Measurements from ENCODE around the gene ZBED4. TPM values are rescaled to one million over a fixed set of nuclear protein-coding genes. Genes with fewer than 3 reads are reported as not detected.

Gene ZBED4
- polyA plus RNA-seq, 3 donors: 15.2 to 18.6 (median 17.2) TPM

- DNase-seq (ENCODE audit: extremely low read depth in 1 of 11, low read depth in 9 of 11, low spot score in 4 of 11): no peak
Measured at GRCh38 chr22:49824185-49824925, 29.3 kb upstream of the ZBED4 start.

- no peak for DNase-seq (ENCODE audit: extremely low read depth in 1 of 11, low read depth in 9 of 11, low spot score in 4 of 11)
Measured at GRCh38 chr22:49824936-49825335, 28.7 kb upstream of the ZBED4 start.

DNA sequence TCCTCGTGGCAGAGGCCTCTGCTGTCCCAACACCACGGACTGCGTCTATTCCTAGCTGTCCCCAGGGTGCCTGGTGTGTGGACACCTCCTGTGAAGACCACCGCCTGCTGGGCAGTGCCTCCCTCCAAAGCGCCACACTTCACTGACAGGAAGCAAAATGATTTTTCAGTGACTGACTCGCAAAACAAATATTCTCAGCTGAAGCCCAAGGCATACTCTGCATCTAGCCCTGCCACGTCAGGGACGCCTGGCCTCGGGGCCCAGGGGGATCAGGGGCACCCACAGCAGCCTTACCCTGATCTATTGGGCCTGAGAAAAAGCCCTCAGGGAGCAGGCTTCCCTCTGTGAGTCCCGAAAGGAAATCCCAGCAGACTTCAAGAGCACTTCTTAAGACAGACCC lies 28.2 kb upstream of the ZBED4 start:
- no peak for DNase-seq (ENCODE audit: extremely low read depth in 1 of 11, low read depth in 9 of 11, low spot score in 4 of 11)

DNA sequence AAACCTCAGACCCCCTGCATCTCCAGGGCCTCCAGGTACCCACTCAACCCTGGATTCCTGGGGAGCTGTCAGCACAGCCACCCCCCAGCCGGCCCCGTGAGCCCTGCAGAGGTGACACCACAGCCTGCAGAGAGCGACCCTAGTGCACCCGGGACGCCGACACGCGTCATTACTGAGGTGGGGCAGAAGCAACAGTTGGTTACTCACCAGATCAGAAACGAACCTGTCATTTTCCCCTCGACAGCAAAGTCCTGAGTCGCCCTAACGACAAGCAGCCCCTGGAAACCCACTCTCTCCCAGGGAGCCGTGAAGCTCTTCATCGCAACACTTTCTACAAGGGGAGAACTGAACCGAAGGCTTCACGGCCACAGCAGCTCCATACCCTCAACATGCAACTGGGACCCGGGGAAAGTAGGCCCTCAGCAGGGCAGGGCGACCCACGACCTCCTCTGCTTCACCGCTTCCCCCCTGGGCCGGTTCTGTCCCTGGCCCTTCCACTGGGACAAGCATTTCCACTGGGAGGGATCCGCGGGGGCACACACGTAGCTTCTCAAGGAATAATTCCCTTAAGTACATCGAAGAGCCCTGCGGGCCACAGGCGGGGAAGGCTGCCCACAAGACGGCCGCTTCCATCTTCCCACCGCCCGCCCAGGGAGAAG lies 27.6 kb upstream of the ZBED4 start:
- no peak for DNase-seq (ENCODE audit: extremely low read depth in 1 of 11, low read depth in 9 of 11, low spot score in 4 of 11)

GRCh38 chr22:49826603-49827270 lies 26.9 kb upstream of the ZBED4 start:
- peak in 1 of 11 donors; percentile 29 for DNase-seq (ENCODE audit: extremely low read depth in 1 of 11, low read depth in 9 of 11, low spot score in 4 of 11)

- peak in 1 of 11 donors; percentile 26 for DNase-seq (ENCODE audit: extremely low read depth in 1 of 11, low read depth in 9 of 11, low spot score in 4 of 11)
Measured at GRCh38 chr22:49827271-49827852, 26.3 kb upstream of the ZBED4 start.

- peak in 9 of 11 donors; percentile 22 to 67 (median 57) for DNase-seq (ENCODE audit: extremely low read depth in 1 of 11, low read depth in 9 of 11, low spot score in 4 of 11)
Measured at GRCh38 chr22:49827853-49828598, 25.6 kb upstream of the ZBED4 start, which contains the start of gene BRD1. Gene BRD1, minus strand, starts transcription at chr22:49827873. Its CDS starts 3,556 bp downstream, at chr22:49824317.

DNA sequence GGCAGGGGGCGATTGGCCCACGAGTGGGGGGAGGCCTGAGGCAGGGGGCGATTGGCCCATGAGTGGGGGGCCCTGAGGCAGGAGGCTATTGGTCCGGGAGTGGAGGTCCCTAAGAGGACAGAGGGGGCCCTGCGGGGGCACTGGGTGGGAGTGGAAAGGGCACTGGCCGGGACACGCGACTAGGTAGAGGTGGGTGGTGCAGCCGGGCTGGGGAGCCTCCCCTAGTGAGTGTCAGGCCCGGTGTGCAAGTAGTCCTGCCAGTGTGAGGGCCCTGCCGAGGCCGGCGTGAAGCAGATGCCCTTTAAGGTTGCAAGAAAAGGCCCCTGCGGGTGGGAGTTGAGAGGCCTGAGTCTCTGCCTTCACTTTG lies 25.1 kb upstream of the ZBED4 start:
- no peak for DNase-seq (ENCODE audit: extremely low read depth in 1 of 11, low read depth in 9 of 11, low spot score in 4 of 11)

- DNase-seq (ENCODE audit: extremely low read depth in 1 of 11, low read depth in 9 of 11, low spot score in 4 of 11): no peak
Measured at GRCh38 chr22:49829044-49829853, 24.4 kb upstream of the ZBED4 start.

- no peak for DNase-seq (ENCODE audit: extremely low read depth in 1 of 11, low read depth in 9 of 11, low spot score in 4 of 11)
Measured at GRCh38 chr22:49833340-49834007, 20.2 kb upstream of the ZBED4 start.

DNA sequence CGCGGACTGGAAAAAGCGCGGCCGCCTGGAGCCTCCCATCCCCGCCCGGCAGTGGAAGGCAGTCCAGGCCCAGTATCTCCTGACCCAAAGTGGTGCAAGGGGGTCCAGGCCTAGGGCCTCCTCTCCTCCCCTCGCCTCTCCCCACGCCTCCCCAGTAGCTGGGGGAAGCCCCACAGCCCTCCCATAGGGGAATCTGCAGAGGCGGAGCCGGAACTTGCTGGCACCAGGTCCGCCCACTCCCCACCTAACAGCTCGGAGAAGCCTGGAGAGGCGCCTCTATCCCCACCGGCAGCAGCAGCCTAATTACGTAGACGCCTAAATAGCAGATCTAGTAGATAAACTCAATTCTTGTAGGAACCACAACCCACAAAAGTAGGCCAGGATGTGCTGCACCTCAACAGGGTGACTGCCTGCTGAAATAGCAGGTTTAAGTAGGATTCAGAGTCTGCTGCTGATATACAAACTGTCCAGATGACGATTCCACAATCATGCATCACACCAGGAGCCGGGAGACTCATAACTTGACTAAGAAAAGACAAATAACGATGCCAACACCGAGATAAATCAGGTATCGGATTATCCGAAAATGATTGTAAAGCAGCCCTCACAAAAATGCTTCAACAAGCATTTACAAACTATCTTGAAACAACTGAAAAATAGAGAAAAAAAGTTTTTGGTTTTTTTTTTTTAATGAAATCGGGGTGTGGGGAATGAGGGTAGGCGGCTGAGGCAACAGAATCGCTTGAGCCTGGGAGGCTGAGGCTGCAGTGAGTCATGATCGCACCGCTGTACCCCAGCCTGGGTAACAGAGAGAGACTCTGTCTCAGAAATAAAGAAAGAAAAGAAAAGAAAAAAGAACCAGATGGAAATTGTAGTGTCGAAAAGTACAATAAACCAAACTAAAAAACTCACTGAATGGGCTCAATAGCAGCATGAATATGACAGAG lies 14.6 kb upstream of the ZBED4 start:
- no peak for DNase-seq (ENCODE audit: extremely low read depth in 1 of 11, low read depth in 9 of 11, low spot score in 4 of 11)

DNA sequence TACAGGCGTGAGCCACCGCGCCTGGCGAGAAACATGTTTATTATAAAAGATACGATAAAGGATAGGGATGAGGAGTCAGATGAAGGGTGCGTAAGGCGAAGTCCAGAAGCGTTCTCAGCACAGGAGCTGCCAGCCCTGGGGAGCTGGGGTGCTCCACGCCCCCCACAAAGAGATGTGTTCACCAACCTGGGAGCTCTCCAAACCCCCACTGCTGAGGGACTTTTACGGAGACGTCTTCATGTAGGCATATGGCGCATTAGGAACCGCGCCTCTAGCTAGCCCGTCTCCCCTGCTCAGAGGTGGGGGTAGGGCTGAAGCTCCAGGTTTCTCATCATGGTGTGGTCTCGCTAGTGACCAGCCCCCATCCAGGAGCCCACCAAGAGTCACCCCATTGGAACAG lies 8.4 kb upstream of the ZBED4 start:
- no peak for DNase-seq (ENCODE audit: extremely low read depth in 1 of 11, low read depth in 9 of 11, low spot score in 4 of 11)

DNA sequence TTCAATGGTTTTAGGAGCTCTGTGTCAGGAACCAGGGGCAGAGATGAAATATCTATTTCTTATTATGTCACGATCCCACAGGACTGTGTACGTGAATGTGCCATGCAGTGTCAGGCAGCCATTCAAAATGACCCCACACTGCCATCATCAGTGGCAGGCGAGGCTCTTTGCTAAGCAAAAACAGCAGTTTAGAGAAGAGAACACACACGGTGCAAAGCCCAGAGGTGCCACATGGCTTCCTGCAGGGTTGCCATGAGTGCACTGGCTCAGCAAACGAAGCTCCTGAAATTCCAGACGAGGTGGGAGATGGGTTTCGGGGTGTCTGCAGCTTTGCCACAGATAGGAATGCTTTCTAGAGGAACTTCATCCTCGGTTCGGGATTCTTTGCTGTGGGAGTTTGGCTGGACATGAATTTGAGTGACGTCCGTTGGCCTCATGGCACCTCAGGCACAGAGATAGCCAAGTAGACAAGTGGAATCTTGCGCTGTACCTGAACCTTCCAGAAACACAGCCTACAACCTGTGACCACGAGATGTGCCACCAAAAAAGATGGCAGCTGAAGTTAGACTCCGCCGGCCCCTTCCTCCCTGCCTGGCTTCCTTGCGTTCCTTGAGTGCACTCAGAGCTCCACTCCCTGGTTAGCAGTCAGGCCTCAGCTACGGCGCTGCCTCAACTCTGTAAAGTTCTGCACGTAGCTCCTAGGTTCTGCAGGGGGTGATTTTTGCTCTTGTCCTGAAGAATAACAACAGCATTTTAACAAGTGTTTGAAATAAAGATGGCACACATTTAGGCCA lies 7.8 kb upstream of the ZBED4 start:
- no peak for DNase-seq (ENCODE audit: extremely low read depth in 1 of 11, low read depth in 9 of 11, low spot score in 4 of 11)

DNA sequence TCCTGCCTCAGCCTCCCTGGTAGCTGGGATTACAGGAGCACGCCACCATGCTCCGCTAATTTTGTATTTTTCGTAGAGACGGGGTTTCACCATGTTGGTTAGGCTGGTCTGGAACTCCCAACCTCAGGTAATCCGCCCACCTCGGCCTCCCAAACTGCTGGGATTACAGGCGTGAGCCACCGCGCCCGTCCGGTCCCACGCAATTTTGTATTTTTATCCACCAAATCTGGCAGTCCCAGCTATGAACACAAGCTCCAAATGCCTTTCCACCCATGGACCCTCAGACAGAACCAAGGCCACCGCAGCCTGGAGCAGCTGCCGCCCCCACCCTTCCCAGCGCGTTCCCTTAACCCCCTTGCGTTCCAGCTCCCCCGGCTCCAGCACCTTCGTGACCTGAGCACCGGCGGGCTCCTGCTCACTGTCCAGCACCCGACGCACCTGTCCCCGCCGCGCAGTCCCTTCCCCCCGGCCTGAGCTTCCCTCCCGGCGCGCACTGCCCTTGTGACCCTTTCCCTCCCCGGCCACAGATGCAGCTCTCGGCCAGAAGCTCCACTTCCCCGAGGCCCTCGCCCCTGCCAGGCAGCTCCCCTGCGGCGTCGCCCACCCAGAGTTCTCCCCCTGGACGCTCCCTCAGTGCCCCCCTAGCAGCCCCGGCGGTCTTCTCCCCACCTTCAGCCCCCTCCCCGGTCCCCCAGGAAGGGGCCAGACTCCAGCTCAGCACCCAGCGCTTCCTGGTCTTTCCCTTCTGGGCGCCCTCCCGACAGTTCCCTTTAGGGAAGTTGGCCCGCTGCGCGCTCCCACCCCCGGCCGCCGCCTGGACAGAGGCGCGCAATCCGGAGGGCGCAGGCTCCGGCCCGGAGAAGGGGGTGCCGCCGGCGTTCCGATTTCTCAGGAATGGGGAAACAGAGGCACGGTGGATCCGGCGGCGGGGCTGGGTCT lies 5.6 kb upstream of the ZBED4 start:
- no peak for DNase-seq (ENCODE audit: extremely low read depth in 1 of 11, low read depth in 9 of 11, low spot score in 4 of 11)

- no peak for DNase-seq (ENCODE audit: extremely low read depth in 1 of 11, low read depth in 9 of 11, low spot score in 4 of 11)
Measured at GRCh38 chr22:49848690-49849160, 4.9 kb upstream of the ZBED4 start.

All from renal cortex interstitium (tissue), 11 donors.